Renal cortex interstitium (tissue), 3 donors: ENCODE results near the gene OR51B5. TPM values are rescaled to one million over a fixed set of nuclear protein-coding genes. Genes with fewer than 3 reads are reported as not detected.

Experiments used
- polyA plus RNA-seq, 3 donors: library from polyadenylated mRNA; unstranded; fragments of 120-200 nt; gene quantifications; one replicate each; pipeline ENCODE4 v1.2.1, GENCODE V29; 2013; ENCODE audit not compliant: insufficient read length in 3 of 3

Gene OR51B5
- polyA plus RNA-seq, 3 donors = 0.33 to 0.56 (median 0.50) TPM

Other genes with a start within 250 kb of the OR51B5 start
- not detected for gene OR52A5, start 205.2 kb downstream of the OR51B5 start, polyA plus RNA-seq
- under 1 TPM in 2 of 3 donors, not detected in 1; 0.01 to 0.05 TPM for gene OR52A1, start 188.8 kb downstream of the OR51B5 start, polyA plus RNA-seq
- not detected for gene OR51V1, start 142.8 kb downstream of the OR51B5 start, polyA plus RNA-seq
- 100 to 1,000 TPM; 110 to 331 (median 134) TPM for gene HBB, start 116.5 kb downstream of the OR51B5 start, polyA plus RNA-seq
- 1 to 10 TPM; 1.2 to 2.1 (median 1.8) TPM for gene HBD, start 109.0 kb downstream of the OR51B5 start, polyA plus RNA-seq
- gene HBG1, start 93.7 kb downstream of the OR51B5 start, polyA plus RNA-seq = 100 to 1,000 TPM; 304 to 877 (median 766) TPM
- 1,000 to 10,000 TPM; 1,167 to 4,071 (median 1,615) TPM for gene HBG2, start 88.7 kb downstream of the OR51B5 start, polyA plus RNA-seq
- gene HBE1, start 73.6 kb downstream of the OR51B5 start, polyA plus RNA-seq = 10 to 100 TPM in 1 of 3 donors, 1 to 10 TPM in 2; 2.4 to 26.1 (median 9.6) TPM
- under 1 TPM in 2 of 3 donors, not detected in 1; 0.11 to 0.27 TPM for gene OR51B4, start 41.6 kb downstream of the OR51B5 start, polyA plus RNA-seq
- not detected for gene OR51B2, start 19.2 kb downstream of the OR51B5 start, polyA plus RNA-seq
- gene OR51B6, start 8.0 kb upstream of the OR51B5 start, polyA plus RNA-seq = not detected
- not detected for gene OR51M1, start 40.3 kb upstream of the OR51B5 start, polyA plus RNA-seq
- gene OR51Q1, start 78.6 kb upstream of the OR51B5 start, polyA plus RNA-seq = not detected
- not detected for gene OR51I1, start 98.0 kb upstream of the OR51B5 start, polyA plus RNA-seq
- gene OR51I2, start 105.8 kb upstream of the OR51B5 start, polyA plus RNA-seq = under 1 TPM in 1 of 3 donors, not detected in 2; 0.09 TPM
- not detected for gene OR52D1, start 145.2 kb upstream of the OR51B5 start, polyA plus RNA-seq
- gene UBQLN3, start 166.4 kb upstream of the OR51B5 start, polyA plus RNA-seq = not detected
- under 1 TPM; 0.56 to 0.85 (median 0.62) TPM for gene UBQLNL, start 173.2 kb upstream of the OR51B5 start, polyA plus RNA-seq
- not detected for gene OR52H1, start 205.0 kb upstream of the OR51B5 start, polyA plus RNA-seq
- not detected for gene OR52B6, start 237.4 kb upstream of the OR51B5 start, polyA plus RNA-seq